GM12878 (cell line): Measurements from ENCODE around the gene CASP8.

ENCODE experiments used
- JUND ChIP-seq: IDR thresholded peaks from 2 replicates; pipeline ENCODE4 v1.6.1; 2012; ENCODE audit warnings: low read depth, mild to moderate bottlenecking, low read length, improper control_type of control experiment, moderate library complexity
- POLR2A ChIP-seq: IDR thresholded peaks from 2 replicates; pipeline ENCODE4 v1.6.1; 2011; ENCODE audit warnings: low read depth, mild to moderate bottlenecking, low read length
- POLR2AphosphoS2 ChIP-seq: IDR thresholded peaks from 2 replicates; pipeline ENCODE4 v1.6.1; 2011; ENCODE audit warnings: low read depth, mild to moderate bottlenecking, low read length, improper control_type of control experiment, moderate library complexity
- RFX5 ChIP-seq: IDR thresholded peaks from 2 replicates; pipeline ENCODE4 v1.6.1; 2011; ENCODE audit warnings: low read depth, low read length, improper control_type of control experiment

GRCh38 chr2:201216918-201217317 lies 43.4 kb upstream of the CASP8 start:
- TF ChIP-seq POLR2A: no peak
- no peak for TF ChIP-seq JUND
- TF ChIP-seq POLR2AphosphoS2: no peak
- TF ChIP-seq RFX5: no peak
